H1 (cell line): Measurements from ENCODE around the gene EML5. TPM values are rescaled to one million over a fixed set of nuclear protein-coding genes. Genes with fewer than 3 reads are reported as not detected.

Experiments
- CTCF ChIA-PET: fragments of 300-600 bp; sonication (Branson Sonifier 250); formaldehyde crosslinking; loops from one replicate; lab custom pipeline; 2021; ENCODE audit not compliant: partially characterized antibody; lab: Charles Lee
- POLR2A ChIA-PET: fragments of 300-600 bp; sonication (Branson Sonifier 250); formaldehyde crosslinking; loops from one replicate; lab custom pipeline; 2021; ENCODE audit warnings: inconsistent platforms; ENCODE audit not compliant: partially characterized antibody; lab: Charles Lee
- DNase-seq, 2 experiments: peaks; one replicate each; pipeline versions ENCODE4 v3.0.0 to v3.0.0-alpha.2; 2010 to 2022; ENCODE audit warnings: low spot score in 2 of 2, low read depth in 1 of 2, mixed read lengths in 1 of 2
- FAIRE-seq: peaks from 2 replicates; lab custom pipeline; 2011; peaks lifted over from hg19 to GRCh38; lab: Jason Lieb, UNC
- H2AFZ ChIP-seq: 2 replicates; pipeline ENCODE4 v1.8.1; 2012; ENCODE audit warnings: low read length, inconsistent platforms
- H2AK5ac ChIP-seq: 2 replicates; pipeline ENCODE4 v1.6.1; 2013; ENCODE audit warnings: low read depth, low read length
- H2BK120ac ChIP-seq: replicated peaks from 2 replicates; pipeline ENCODE3; 2013; ENCODE audit warnings: low read depth, low read length, inconsistent platforms
- H2BK12ac ChIP-seq: 2 replicates; pipeline ENCODE4 v1.6.1; 2013; ENCODE audit warnings: low read depth, low read length
- H2BK15ac ChIP-seq: 2 replicates; pipeline ENCODE4 v1.6.1; 2013; ENCODE audit warnings: low read length
- H2BK20ac ChIP-seq: 2 replicates; pipeline ENCODE4 v1.6.1; 2013; ENCODE audit warnings: low read length
- H2BK5ac ChIP-seq: 2 replicates; pipeline ENCODE4 v1.6.1; 2013; ENCODE audit warnings: low read depth, low read length
- H3K14ac ChIP-seq: 2 replicates; pipeline ENCODE4 v1.6.1; 2013; ENCODE audit warnings: inconsistent platforms; ENCODE audit not compliant: insufficient read length
- H3K18ac ChIP-seq: 2 replicates; pipeline ENCODE4 v1.6.1; 2013; ENCODE audit warnings: low read length; ENCODE audit errors: extremely low read depth
- H3K23ac ChIP-seq: 2 replicates; pipeline ENCODE4 v1.6.1; 2013; ENCODE audit warnings: inconsistent platforms; ENCODE audit not compliant: insufficient read length
- H3K23me2 ChIP-seq: 2 replicates; pipeline ENCODE4 v1.6.1; 2013; ENCODE audit warnings: low read depth, low read length
- H3K27ac ChIP-seq: 2 replicates; pipeline ENCODE4 v1.6.1; 2011; ENCODE audit warnings: low read depth, low read length, inconsistent platforms
- H3K27me3 ChIP-seq, 4 experiments: replicated peaks in 1 of 4; 1 replicate in 1 of 4; 2 replicates in 3 of 4; pipeline versions ENCODE4 v1.6.1 to v1.8.1; 2011 to 2013; ENCODE audit warnings: low read length in 3 of 4, mild to moderate bottlenecking in 3 of 4, inconsistent platforms in 2 of 4, mixed read lengths in 2 of 4, moderate library complexity in 1 of 4; ENCODE audit not compliant: control insufficient read depth in 3 of 4, insufficient read depth in 3 of 4; ENCODE audit errors: extremely low read depth in 1 of 4
- H3K36me3 ChIP-seq, 4 experiments: 2 replicates each; pipeline versions ENCODE4 v1.6.1 to v1.8.1; 2011 to 2013; ENCODE audit warnings: mild to moderate bottlenecking in 4 of 4, low read length in 3 of 4, moderate library complexity in 2 of 4, control low read depth in 1 of 4, inconsistent platforms in 1 of 4; ENCODE audit not compliant: insufficient read depth in 4 of 4, control insufficient read depth in 2 of 4
- H3K4ac ChIP-seq: replicated peaks from 2 replicates; pipeline ENCODE3; 2013; ENCODE audit warnings: low read length, low read depth, mixed read lengths, inconsistent platforms; ENCODE audit not compliant: insufficient read length
- H3K4me1 ChIP-seq, 4 experiments: replicated peaks in 1 of 4; 1 replicate in 1 of 4; 2 replicates in 3 of 4; pipeline versions ENCODE4 v1.6.1 to v1.8.1; 2011 to 2013; ENCODE audit warnings: low read length in 3 of 4, inconsistent platforms in 2 of 4, mixed read lengths in 1 of 4; ENCODE audit not compliant: insufficient read depth in 4 of 4, control insufficient read depth in 3 of 4
- H3K4me2 ChIP-seq, 2 experiments: 2 replicates each; pipeline versions ENCODE4 v1.6.1 to v1.8.1; 2011 to 2013; ENCODE audit warnings: low read depth in 2 of 2, low read length in 2 of 2, control low read depth in 1 of 2, inconsistent platforms in 1 of 2, mild to moderate bottlenecking in 1 of 2; ENCODE audit not compliant: insufficient read depth in 1 of 2
- H3K4me3 ChIP-seq, 4 experiments: fragments of 200-600, 300-600 bp in 1 of 4; sonication (generic), shearing (Covaris generic), sonication (Bioruptor Twin) in 1 of 4; 2 replicates each; pipeline versions ENCODE4 v1.5.1 to v1.8.1; 2011 to 2016; ENCODE audit warnings: low read length in 4 of 4, low read depth in 3 of 4, control low read depth in 2 of 4, inconsistent platforms in 2 of 4, mild to moderate bottlenecking in 2 of 4, mixed read lengths in 1 of 4, moderate library complexity in 1 of 4; ENCODE audit not compliant: insufficient read depth in 2 of 4; ENCODE audit errors: extremely low read depth in 1 of 4
- H3K56ac ChIP-seq: replicated peaks from 2 replicates; pipeline ENCODE3; 2013; ENCODE audit warnings: low read depth, mild to moderate bottlenecking, mixed read lengths, low read length, inconsistent platforms; ENCODE audit not compliant: insufficient read length
- H3K79me1 ChIP-seq: 2 replicates; pipeline ENCODE4 v1.6.1; 2013; ENCODE audit warnings: low read depth, low read length, control low read depth
- H3K79me2 ChIP-seq, 2 experiments: 2 replicates each; pipeline versions ENCODE4 v1.6.1 to v1.8.1; 2012 to 2013; ENCODE audit warnings: low read length in 2 of 2, mild to moderate bottlenecking in 2 of 2, inconsistent platforms in 1 of 2; ENCODE audit not compliant: insufficient read depth in 2 of 2, control insufficient read depth in 1 of 2
- H3K9ac ChIP-seq, 4 experiments: replicated peaks in 1 of 4; 1 replicate in 1 of 4; 2 replicates in 3 of 4; pipeline versions ENCODE4 v1.6.1 to v1.8.1; 2011 to 2013; ENCODE audit warnings: low read depth in 3 of 4, low read length in 3 of 4, control low read depth in 2 of 4, mild to moderate bottlenecking in 2 of 4, moderate library complexity in 2 of 4, inconsistent platforms in 1 of 4; ENCODE audit errors: extremely low read depth in 1 of 4
- H3K9me3 ChIP-seq, 2 experiments: 2 replicates each; pipeline versions ENCODE4 v1.6.1 to v1.8.1; 2012 to 2013; ENCODE audit warnings: mild to moderate bottlenecking in 2 of 2, moderate library complexity in 2 of 2, control low read depth in 1 of 2, inconsistent platforms in 1 of 2, low read depth in 1 of 2, low read length in 1 of 2, mixed read lengths in 1 of 2; ENCODE audit not compliant: insufficient read depth in 2 of 2
- H4K20me1 ChIP-seq, 2 experiments: replicated peaks in 1 of 2; 2 replicates each; pipeline versions ENCODE3 to v1.8.1; 2011 to 2013; ENCODE audit warnings: inconsistent platforms in 2 of 2, low read length in 2 of 2, mild to moderate bottlenecking in 1 of 2; ENCODE audit not compliant: insufficient read depth in 2 of 2, control insufficient read depth in 1 of 2
- H4K5ac ChIP-seq: 2 replicates; pipeline ENCODE4 v1.6.1; 2013; ENCODE audit warnings: low read length, low read depth, mixed read lengths, inconsistent platforms; ENCODE audit not compliant: insufficient read length
- H4K8ac ChIP-seq: 2 replicates; pipeline ENCODE4 v1.8.0; 2013; ENCODE audit warnings: mild to moderate bottlenecking, moderate library complexity, low read length, inconsistent platforms; ENCODE audit not compliant: insufficient read depth; ENCODE audit errors: extremely low read depth
- H4K91ac ChIP-seq: replicated peaks from 2 replicates; pipeline ENCODE3; 2013; ENCODE audit warnings: low read length, mixed read lengths, inconsistent platforms; ENCODE audit not compliant: insufficient read length
- CBX8 ChIP-seq: fragments of 300-800, 300-1000 bp; sonication (generic); IDR thresholded peaks from 2 replicates; pipeline ENCODE4 v1.7.1; 2016; ENCODE audit warnings: low read depth, low read length, borderline replicate concordance
- EGR1 ChIP-seq: IDR thresholded peaks from 2 replicates; pipeline ENCODE4 v1.6.1; 2011; ENCODE audit warnings: low read depth, low read length, borderline replicate concordance
- GABPA ChIP-seq: IDR thresholded peaks from 2 replicates; pipeline ENCODE4 v1.6.1; 2011; ENCODE audit warnings: mild to moderate bottlenecking, low read length, moderate library complexity, borderline replicate concordance; ENCODE audit not compliant: insufficient read depth
- GTF2F1 ChIP-seq: IDR thresholded peaks from 2 replicates; pipeline ENCODE4 v1.6.1; 2012; ENCODE audit warnings: low read depth, low read length, improper control_type of control experiment, borderline replicate concordance
- KDM4A ChIP-seq: IDR thresholded peaks from one replicate; pipeline ENCODE4 v1.7.1; 2012; ENCODE audit warnings: low read depth, mild to moderate bottlenecking, moderate library complexity, low read length, inconsistent platforms; ENCODE audit not compliant: severe bottlenecking
- KDM5A ChIP-seq: fragments of 200-600 bp; IDR thresholded peaks from 2 replicates; pipeline ENCODE4 v1.7.1; 2012; ENCODE audit warnings: mild to moderate bottlenecking, low read length, inconsistent platforms, mixed read lengths
- MAFK ChIP-seq: IDR thresholded peaks from 2 replicates; pipeline ENCODE4 v1.6.1; 2012; ENCODE audit warnings: low read depth, mild to moderate bottlenecking, improper control_type of control experiment, low read length
- POLR2A ChIP-seq, 2 experiments: IDR thresholded peaks; 1 replicate in 1 of 2; 2 replicates in 1 of 2; pipeline ENCODE4 v1.6.1; 2011; ENCODE audit warnings: low read depth in 2 of 2, low read length in 2 of 2, mild to moderate bottlenecking in 2 of 2; ENCODE audit errors: control extremely low read depth in 1 of 2
- RBBP5 ChIP-seq: IDR thresholded peaks from 2 replicates; pipeline ENCODE4 v1.7.1; 2012; ENCODE audit warnings: low read depth, mild to moderate bottlenecking, inconsistent platforms, low read length, moderate library complexity, borderline replicate concordance
- RNF2 ChIP-seq: fragments of 200-900, 300-1000 bp; sonication (generic); IDR thresholded peaks from 2 replicates; pipeline ENCODE4 v1.7.1; 2016; ENCODE audit warnings: borderline replicate concordance, low read depth, mild to moderate bottlenecking, antibody characterized with exemption, low read length; ENCODE audit not compliant: poor library complexity, severe bottlenecking; ENCODE audit errors: missing control alignments
- SP2 ChIP-seq: IDR thresholded peaks from 2 replicates; pipeline ENCODE4 v1.6.1; 2012; ENCODE audit warnings: mild to moderate bottlenecking, low read length, inconsistent platforms
- TAF7 ChIP-seq: optimal IDR thresholded peaks from 2 replicates; pipeline ENCODE3; 2011; ENCODE audit warnings: low read depth, mild to moderate bottlenecking, inconsistent platforms, low read length, moderate library complexity, borderline replicate concordance
- TBP ChIP-seq: IDR thresholded peaks from 2 replicates; pipeline ENCODE4 v1.6.1; 2011; ENCODE audit warnings: low read depth, low read length, improper control_type of control experiment
- TCF12 ChIP-seq: IDR thresholded peaks from 2 replicates; pipeline ENCODE4 v1.6.1; 2011; ENCODE audit warnings: low read depth, mild to moderate bottlenecking, low read length
- ZNF274 ChIP-seq: IDR thresholded peaks from 2 replicates; pipeline ENCODE4 v1.7.0; 2012; ENCODE audit warnings: low read length, borderline replicate concordance; ENCODE audit errors: extremely low read depth
- whole genome bisulfite sequencing, 2 experiments: shearing (Covaris generic) in 1 of 2; methylation state at CpG; one replicate each; pipeline versions ENCODE4 v1.1.6 to v1.1.7; 2013 to 2015; ENCODE audit warnings: low lambda C conversion rate in 2 of 2, mixed read lengths in 2 of 2, inconsistent platforms in 1 of 2, low coverage in 1 of 2, missing lambda C conversion rate in 1 of 2; ENCODE audit not compliant: insufficient replicate concordance in 2 of 2, insufficient coverage in 1 of 2, insufficient read length in 1 of 2; ENCODE audit errors: extremely low coverage in 1 of 2, missing lambda C conversion rate in 1 of 2; 5-methylcytosine and 5-hydroxymethylcytosine counted together
- polyA plus RNA-seq, 7 experiments: library from polyadenylated mRNA; depleted of rRNA in 3 of 7; stranded (reverse) in 5 of 7; unstranded in 2 of 7; fragments of >200 nt in 5 of 7; fragments of 200-250 nt in 2 of 7; gene quantifications; 1 replicate in 5 of 7; 2 replicates in 1 of 7; 4 replicates in 1 of 7; pipeline versions ENCODE4 v1.2.1 to v1.2.3, GENCODE V29; 2011 to 2013; ENCODE audit warnings: missing spikeins in 2 of 7, mixed read lengths in 2 of 7
- total RNA-seq: library from RNA; stranded (reverse); fragmentation: NEBNext Ultra II Directional; extraction: Animal tissue kit (Norgen Biotek cat#: 25700); gene quantifications from 2 replicates; pipeline ENCODE4 v1.2.1, GENCODE V29; 2021

EML5 gene
- total and polyA plus RNA-seq, 2 of the 8 experiments (the other 6 are each of a cell fraction or from before 2014, with no cell fraction given), result 0.39 to 0.88 TPM

- H3K14ac ChIP-seq, result no peak overlapping the region
- no peak overlapping the region for H3K56ac ChIP-seq
- H3K27me3 ChIP-seq, result no peaks in the 10 kb centered on the region
- no peaks in the 10 kb centered on the region for H3K79me1 ChIP-seq
- no peak overlapping the region for H3K23ac ChIP-seq
- H2BK12ac ChIP-seq, result no peak overlapping the region
- peaks cover 0 to 1% of the 10 kb centered on the region in 2 experiments for H4K20me1 ChIP-seq
- POLR2A ChIA-PET, result interaction anchor here (0.8 kb wide), 1 partner anchor 31 kb away, joined by 4 read pairs; no protein-coding TSS in a partner anchor
- no peak overlapping the region for H2AK5ac ChIP-seq
- H3K9me3 ChIP-seq, result no peaks in the 10 kb centered on the region
- DNase-seq, result no peak
- no peaks in the 10 kb centered on the region for H3K23me2 ChIP-seq
- H4K91ac ChIP-seq, result no peak overlapping the region
- H2BK20ac ChIP-seq, result no peak overlapping the region
- H3K4me2 ChIP-seq, result no peak overlapping the region
- no peak overlapping the region for H2AFZ ChIP-seq
- H2BK5ac ChIP-seq, result no peak overlapping the region
- H3K27ac ChIP-seq, result no peak overlapping the region
- no peak overlapping the region for H4K8ac ChIP-seq
- H3K4ac ChIP-seq, result no peak overlapping the region
- no peak overlapping the region for H2BK15ac ChIP-seq
- H4K5ac ChIP-seq, result no peak overlapping the region
- no peak overlapping the region for H3K4me3 ChIP-seq
- peaks cover 16 to 79% (median 44%) of the 10 kb centered on the region in 4 experiments for H3K36me3 ChIP-seq
- no peak overlapping the region for H3K18ac ChIP-seq
- H3K9ac ChIP-seq, result no peak overlapping the region
- peaks cover 0 to 2% (median 0%) of the 10 kb centered on the region in 4 experiments; a peak in 1 of 7 replicates for H3K4me1 ChIP-seq
- no peak overlapping the region for H2BK120ac ChIP-seq
- CTCF ChIA-PET, result interaction anchor here (0.7 to 1.1 kb wide), 3 partner anchors 9 to 1323 kb away, joined by 3 to 4 read pairs (median 4); no protein-coding TSS in a partner anchor
- WGBS, 2 experiments, result 96% methylated on average over 4 of the region's 4 CpGs; no CpG with 5 or more reads in 1 of the 2 experiments
- no peak for FAIRE-seq
- no peaks in the 10 kb centered on the region for H3K79me2 ChIP-seq
- TF ChIP-seq RNF2 (no peak), TBP (no peak), KDM5A (no peak), TCF12 (no peak), SP2 (no peak), KDM4A (no peak), GABPA (no peak), MAFK (no peak), EGR1 (no peak), TAF7 (no peak), ZNF274 (no peak), GTF2F1 (no peak), CBX8 (no peak), POLR2A (IDR thresholded peaks at IDR 0.05; ENCODE audit: control extremely low read depth in 1 of 2, low read depth in 2 of 2, low read length in 2 of 2) (no peak), RBBP5 (no peak)
Observed at GRCh38 chr14:88612981-88613380, 179.8 kb downstream of the EML5 start.
